K562 (cell line): ENCODE measurements around the gene VEZF1. TPM values are rescaled to one million over a fixed set of nuclear protein-coding genes. Genes with fewer than 3 reads are reported as not detected.
A peak's percentile ranks its signal among the peaks of the same experiment; 100 is the strongest.

Experiments
- BACH1 ChIP-seq: fragments of 200-800 bp; sonication (Bioruptor generic); IDR thresholded peaks from 2 replicates; pipeline ENCODE4 v1.6.1; 2016; ENCODE audit warnings: missing genetic modification characterization, missing compliant biosample characterization
- CBX8 ChIP-seq: fragments of 200-600 bp; sonication (generic); IDR thresholded peaks from 2 replicates; pipeline ENCODE4 v1.6.1; 2012; ENCODE audit warnings: borderline replicate concordance, mixed run types, low read depth, mild to moderate bottlenecking, moderate library complexity, mixed read lengths, low read length, control low read depth, inconsistent platforms; ENCODE audit not compliant: poor library complexity, severe bottlenecking; ENCODE audit errors: extremely low read depth
- ELF1 ChIP-seq: fragments of 200-800 bp; sonication (Bioruptor generic); IDR thresholded peaks from 2 replicates; pipeline ENCODE4 v1.6.1; 2016; ENCODE audit warnings: missing genetic modification characterization, missing compliant biosample characterization
- FOXP1 ChIP-seq: sonication (generic); formaldehyde crosslinking; IDR thresholded peaks from 2 replicates; pipeline ENCODE4 v1.8.0; 2022; ENCODE audit warnings: mild to moderate bottlenecking, missing genetic modification reagents
- GABPA ChIP-seq: fragments of 200-800 bp; sonication (Bioruptor generic); conservative IDR thresholded peaks from 2 replicates; pipeline ENCODE4 v1.6.1; 2016; ENCODE audit warnings: low read depth, missing genetic modification characterization, missing compliant biosample characterization
- PHF8 ChIP-seq: fragments of 200-600 bp; sonication (generic); IDR thresholded peaks from 2 replicates; pipeline ENCODE4 v1.6.1; 2012; ENCODE audit warnings: mixed run types, mild to moderate bottlenecking, inconsistent platforms, low read length, moderate library complexity, borderline replicate concordance
- RBM14 ChIP-seq: fragments of 200-400 bp; formaldehyde crosslinking; IDR thresholded peaks from 2 replicates; pipeline ENCODE4 v1.6.1; 2018; ENCODE audit warnings: low read depth, mild to moderate bottlenecking, low read length, moderate library complexity, borderline replicate concordance; ENCODE audit not compliant: insufficient read depth
- RBM34 ChIP-seq: fragments of 200-400 bp; formaldehyde crosslinking; IDR thresholded peaks from 2 replicates; pipeline ENCODE4 v1.6.1; 2018; ENCODE audit warnings: low read length, borderline replicate concordance; ENCODE audit not compliant: insufficient read depth
- SAFB ChIP-seq: fragments of 200-400 bp; formaldehyde crosslinking; IDR thresholded peaks from 2 replicates; pipeline ENCODE4 v1.6.1; 2017; ENCODE audit warnings: low read depth, low read length, borderline replicate concordance
- SMARCA4 ChIP-seq: fragments of 450-650 bp; IDR thresholded peaks from 2 replicates; pipeline ENCODE4 v1.6.1; 2016
- ZFX ChIP-seq: sonication (generic); formaldehyde crosslinking; IDR thresholded peaks from 2 replicates; pipeline ENCODE4 v1.8.0; 2022; ENCODE audit warnings: mild to moderate bottlenecking, missing genetic modification reagents, moderate library complexity
- ZNF444 ChIP-seq: fragments of 250-450 bp; sonication (Bioruptor Pico); IDR thresholded peaks from 2 replicates; pipeline ENCODE4 v1.4.0; 2020; ENCODE audit warnings: mild to moderate bottlenecking, moderate library complexity
- ZNF644 ChIP-seq: fragments of 200-800 bp; sonication (Bioruptor generic); IDR thresholded peaks from 2 replicates; pipeline ENCODE4 v1.6.1; 2016; ENCODE audit warnings: low read depth, missing genetic modification characterization, missing compliant biosample characterization
- ZNF707 ChIP-seq: fragments of 250-450 bp; sonication (Bioruptor Pico); conservative IDR thresholded peaks from 2 replicates; pipeline ENCODE4 v1.8.0; 2022; ENCODE audit warnings: inconsistent platforms, mild to moderate bottlenecking, moderate library complexity
- polyA plus RNA-seq, 8 experiments: library from polyadenylated mRNA; depleted of rRNA in 4 of 8; stranded (reverse) in 5 of 8; unstranded in 3 of 8; fragments of >200 nt; fragmentation: Nextera tagmentation in 2 of 8; fragmentation: Illumina TruSeq in 1 of 8; extraction: Ambion mirVana in 2 of 8; extraction: Trizol in 1 of 8; gene quantifications; 2 replicates each; pipeline versions ENCODE4 v1.2.1 to v1.2.3, GENCODE V29; 2011 to 2014; ENCODE audit warnings: inconsistent platforms in 1 of 8, missing spikeins in 1 of 8
- total RNA-seq, 7 experiments: library from RNA; depleted of rRNA in 6 of 7; stranded (reverse); fragments of >200 nt in 6 of 7; fragmentation: Illumina TruSeq in 2 of 7; extraction: Trizol in 2 of 7; gene quantifications; 2 replicates each; pipeline versions ENCODE4 v1.2.1 to v1.2.3, GENCODE V29; 2011 to 2021; ENCODE audit warnings: low replicate concordance in 1 of 7
- TF ChIP-seq, protein P1 (sequence below): fragments of 250-450 bp; sonication (Bioruptor Pico); IDR thresholded peaks from 2 replicates; pipeline ENCODE4 v1.4.0; 2020

VEZF1 gene
- total and polyA plus RNA-seq, 9 of the 15 experiments (the other 6 are each of a cell fraction or from before 2014, with no cell fraction given), result 9.5 to 33.4 (median 22.1) TPM

DNA sequence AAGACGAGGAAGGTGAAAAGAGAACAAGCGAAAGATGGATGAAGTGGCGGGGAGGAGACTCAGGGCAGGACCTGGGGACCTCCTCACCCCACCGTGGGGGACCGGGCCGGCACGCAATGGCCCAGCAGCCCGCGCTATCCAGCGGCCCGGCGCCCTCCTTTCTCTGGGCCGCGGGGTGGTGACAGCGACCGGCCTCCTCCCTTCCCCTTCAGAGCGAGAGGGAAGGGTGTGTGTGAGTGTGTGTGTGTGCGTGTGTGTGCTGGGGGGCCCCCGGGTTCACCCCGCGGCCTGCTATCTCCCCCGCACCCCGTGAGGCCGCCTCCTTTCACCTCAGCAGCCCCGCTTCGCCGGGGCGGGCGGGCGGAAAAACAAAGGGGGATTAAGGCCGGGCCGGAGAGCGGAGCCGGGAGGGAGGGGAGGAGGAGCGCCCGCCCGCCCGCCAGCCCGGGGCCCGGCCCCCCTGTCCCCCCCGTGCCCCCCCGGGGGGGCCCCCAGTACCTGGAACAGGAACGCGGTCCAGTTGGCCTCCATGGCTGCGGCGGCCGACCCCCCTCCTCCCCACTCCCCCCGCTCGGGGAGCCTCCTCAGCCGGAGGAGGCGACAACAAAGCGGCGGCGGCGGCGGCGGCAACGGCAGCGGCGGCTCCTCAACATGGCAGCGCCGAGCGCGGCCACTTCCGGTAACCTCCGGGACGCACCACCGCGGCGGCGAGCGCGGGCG lies at the start of gene VEZF1 (continued):
- 0 out of 2 replicates have a peak, but pooled peaks have one; percentile 65 for TF ChIP-seq ZNF644
- TF ChIP-seq ELF1 (tag), result peak; percentile 96
- TF ChIP-seq ZNF444 (CRISPR knock-in tag), result no peak
- TF ChIP-seq FOXP1 (CRISPR knock-in tag), result 0 out of 2 replicates have a peak, but pooled peaks have one; percentile 46
- no peak for TF ChIP-seq CBX8
- TF ChIP-seq RBM34, result no peak
- no peak for TF ChIP-seq SAFB
- TF ChIP-seq, protein P1, sequence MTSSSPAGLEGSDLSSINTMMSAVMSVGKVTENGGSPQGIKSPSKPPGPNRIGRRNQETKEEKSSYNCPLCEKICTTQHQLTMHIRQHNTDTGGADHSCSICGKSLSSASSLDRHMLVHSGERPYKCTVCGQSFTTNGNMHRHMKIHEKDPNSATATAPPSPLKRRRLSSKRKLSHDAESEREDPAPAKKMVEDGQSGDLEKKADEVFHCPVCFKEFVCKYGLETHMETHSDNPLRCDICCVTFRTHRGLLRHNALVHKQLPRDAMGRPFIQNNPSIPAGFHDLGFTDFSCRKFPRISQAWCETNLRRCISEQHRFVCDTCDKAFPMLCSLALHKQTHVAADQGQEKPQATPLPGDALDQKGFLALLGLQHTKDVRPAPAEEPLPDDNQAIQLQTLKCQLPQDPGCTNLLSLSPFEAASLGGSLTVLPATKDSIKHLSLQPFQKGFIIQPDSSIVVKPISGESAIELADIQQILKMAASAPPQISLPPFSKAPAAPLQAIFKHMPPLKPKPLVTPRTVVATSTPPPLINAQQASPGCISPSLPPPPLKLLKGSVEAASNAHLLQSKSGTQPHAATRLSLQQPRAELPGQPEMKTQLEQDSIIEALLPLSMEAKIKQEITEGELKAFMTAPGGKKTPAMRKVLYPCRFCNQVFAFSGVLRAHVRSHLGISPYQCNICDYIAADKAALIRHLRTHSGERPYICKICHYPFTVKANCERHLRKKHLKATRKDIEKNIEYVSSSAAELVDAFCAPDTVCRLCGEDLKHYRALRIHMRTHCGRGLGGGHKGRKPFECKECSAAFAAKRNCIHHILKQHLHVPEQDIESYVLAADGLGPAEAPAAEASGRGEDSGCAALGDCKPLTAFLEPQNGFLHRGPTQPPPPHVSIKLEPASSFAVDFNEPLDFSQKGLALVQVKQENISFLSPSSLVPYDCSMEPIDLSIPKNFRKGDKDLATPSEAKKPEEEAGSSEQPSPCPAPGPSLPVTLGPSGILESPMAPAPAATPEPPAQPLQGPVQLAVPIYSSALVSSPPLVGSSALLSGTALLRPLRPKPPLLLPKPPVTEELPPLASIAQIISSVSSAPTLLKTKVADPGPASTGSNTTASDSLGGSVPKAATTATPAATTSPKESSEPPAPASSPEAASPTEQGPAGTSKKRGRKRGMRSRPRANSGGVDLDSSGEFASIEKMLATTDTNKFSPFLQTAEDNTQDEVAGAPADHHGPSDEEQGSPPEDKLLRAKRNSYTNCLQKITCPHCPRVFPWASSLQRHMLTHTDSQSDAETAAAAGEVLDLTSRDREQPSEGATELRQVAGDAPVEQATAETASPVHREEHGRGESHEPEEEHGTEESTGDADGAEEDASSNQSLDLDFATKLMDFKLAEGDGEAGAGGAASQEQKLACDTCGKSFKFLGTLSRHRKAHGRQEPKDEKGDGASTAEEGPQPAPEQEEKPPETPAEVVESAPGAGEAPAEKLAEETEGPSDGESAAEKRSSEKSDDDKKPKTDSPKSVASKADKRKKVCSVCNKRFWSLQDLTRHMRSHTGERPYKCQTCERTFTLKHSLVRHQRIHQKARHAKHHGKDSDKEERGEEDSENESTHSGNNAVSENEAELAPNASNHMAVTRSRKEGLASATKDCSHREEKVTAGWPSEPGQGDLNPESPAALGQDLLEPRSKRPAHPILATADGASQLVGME (CRISPR knock-in tag), result peak; percentile 74; the same call in 1 of the 2 replicates
- peak; percentile 35; the same call in 1 of the 2 replicates for TF ChIP-seq SMARCA4
- TF ChIP-seq BACH1 (tag), result no peak
- TF ChIP-seq PHF8, result peak; percentile 57; the same call in 1 of the 2 replicates
- no peak for TF ChIP-seq ZNF707 (CRISPR knock-in tag)
- no peak for TF ChIP-seq RBM14
- peak; percentile 92 for TF ChIP-seq GABPA (tag)
- peak; percentile 85 for TF ChIP-seq ZFX
